PC-9 (cell line): Measurements from ENCODE around the gene GID4. TPM values are rescaled to one million over a fixed set of nuclear protein-coding genes. Genes with fewer than 3 reads are reported as not detected.

Source experiments
- BruUV-seq: library from RNA; stranded (reverse); fragments of 400-500 nt; replicated peaks from 2 replicates; lab custom pipeline; 2021; lab: Mats Ljungman, UMichigan
- CTCF ChIA-PET: fragments of 300-600 bp; sonication (Branson Sonifier 250); formaldehyde crosslinking; loops from one replicate; lab custom pipeline; 2022; ENCODE audit warnings: antibody characterized with exemption; lab: Charles Lee
- POLR2A ChIA-PET: fragments of 300-600 bp; sonication (Branson Sonifier 250); formaldehyde crosslinking; loops from one replicate; lab custom pipeline; 2022; ENCODE audit warnings: antibody characterized with exemption; ENCODE audit not compliant: unreplicated experiment; lab: Charles Lee
- DNase-seq, 2 experiments: peaks; one replicate each; pipeline versions ENCODE4 v3.0.0 to v3.0.0-alpha.2; 2015 to 2022; ENCODE audit warnings: mixed read lengths in 1 of 2
- H2AFZ ChIP-seq: fragments of 200-600 bp; sonication (generic); 2 replicates; pipeline ENCODE4 v1.8.1; 2017; ENCODE audit warnings: antibody characterized with exemption
- H3F3A ChIP-seq: fragments of 200-600 bp; sonication (generic); 2 replicates; pipeline ENCODE4 v1.8.1; 2017; ENCODE audit warnings: antibody characterized with exemption, mild to moderate bottlenecking, low read depth; ENCODE audit not compliant: insufficient read depth
- H3K27ac ChIP-seq: fragments of 200-600 bp; sonication (generic); 2 replicates; pipeline ENCODE4 v1.6.1; 2016; ENCODE audit warnings: mixed run types
- H3K27me3 ChIP-seq: fragments of 200-600 bp; sonication (generic); 2 replicates; pipeline ENCODE4 v1.6.1; 2016; ENCODE audit warnings: low read depth, mixed run types; ENCODE audit not compliant: insufficient read depth
- H3K36me3 ChIP-seq: fragments of 200-600 bp; sonication (generic); 2 replicates; pipeline ENCODE4 v1.6.1; 2016; ENCODE audit warnings: low read depth, mixed run types
- H3K4me1 ChIP-seq: fragments of 200-600 bp; sonication (generic); replicated peaks from 2 replicates; pipeline ENCODE4 v1.6.1; 2016; ENCODE audit warnings: mixed run types; ENCODE audit not compliant: insufficient read depth
- H3K4me2 ChIP-seq: fragments of 200-600 bp; sonication (generic); 2 replicates; pipeline ENCODE4 v1.6.1; 2017; ENCODE audit warnings: mixed run types
- H3K4me3 ChIP-seq: fragments of 200-600 bp; sonication (generic); 2 replicates; pipeline ENCODE4 v1.6.1; 2016; ENCODE audit warnings: mixed run types
- H3K79me2 ChIP-seq: fragments of 200-600 bp; sonication (generic); 2 replicates; pipeline ENCODE4 v1.6.1; 2017; ENCODE audit warnings: low read depth, mixed run types
- H3K9me2 ChIP-seq: fragments of 200-600 bp; sonication (generic); 2 replicates; pipeline ENCODE4 v1.8.1; 2017; ENCODE audit warnings: mild to moderate bottlenecking; ENCODE audit not compliant: insufficient read depth
- H3K9me3 ChIP-seq: fragments of 200-600 bp; sonication (generic); 2 replicates; pipeline ENCODE4 v1.8.1; 2016; ENCODE audit warnings: low read depth; ENCODE audit not compliant: insufficient read depth
- H4K20me1 ChIP-seq: fragments of 200-600 bp; sonication (generic); 2 replicates; pipeline ENCODE4 v1.8.1; 2017; ENCODE audit not compliant: insufficient read depth
- CTCF ChIP-seq: fragments of 200-600 bp; sonication (generic); conservative IDR thresholded peaks from 2 replicates; pipeline ENCODE4 v1.6.1; 2017; ENCODE audit warnings: mixed run types, antibody characterized with exemption, mild to moderate bottlenecking, moderate library complexity
- EZH2 ChIP-seq: fragments of 200-600 bp; sonication (generic); IDR thresholded peaks from 2 replicates; pipeline ENCODE4 v1.8.0; 2017; ENCODE audit warnings: antibody characterized with exemption, low read depth
- intact Hi-C: fragments of 100-400 bp; cut with micrococcal nuclease; formaldehyde crosslinking; loops from one replicate; pipeline ENCODE4 v1.10.0; 2022; ENCODE audit not compliant: unreplicated experiment
- total RNA-seq: library from RNA; stranded (reverse); gene quantifications from 2 replicates; pipeline ENCODE4 v1.2.3, GENCODE V29; 2021

The GID4 gene
- total RNA-seq, 1 experiment from 2014 or later: 19.0 TPM

GRCh38 chr17:18002171-18002570, 37.0 kb upstream of the GID4 start:
- H3K4me2 ChIP-seq: no peak overlapping the region
- H3K9me2 ChIP-seq: no peaks in the 10 kb centered on the region
- H3K4me1 ChIP-seq: peaks cover 28% of the 10 kb centered on the region
- no peak overlapping the region for H2AFZ ChIP-seq
- intact Hi-C loops: no loop called here
- CTCF ChIA-PET: no interaction called here
- H3K27me3 ChIP-seq: no peaks in the 10 kb centered on the region
- DNase-seq: no peak
- no TSS peak for BruUV-seq
- no peaks in the 10 kb centered on the region for H4K20me1 ChIP-seq
- POLR2A ChIA-PET: no interaction called here
- TF ChIP-seq EZH2 (no peak), CTCF (no peak)
- no peak overlapping the region for H3K4me3 ChIP-seq
- no peaks in the 10 kb centered on the region for H3K9me3 ChIP-seq
- no peaks in the 10 kb centered on the region for H3K79me2 ChIP-seq
- no peak overlapping the region for H3K27ac ChIP-seq
- H3F3A ChIP-seq: peaks cover 20% of the 10 kb centered on the region
- no peaks in the 10 kb centered on the region for H3K36me3 ChIP-seq

- ChIA-PET POLR2A (interaction anchor here (0.6 to 0.8 kb wide), 4 partner anchors 9 to 637 kb away, joined by 3 to 16 read pairs (median 6); no protein-coding TSS in a partner anchor), CTCF (interaction anchor here (0.8 kb wide), 1 partner anchor 20 kb away, joined by 5 read pairs; no protein-coding TSS in a partner anchor)
- no TSS peak for BruUV-seq
- no peak overlapping the region for H3K4me2 ChIP-seq
- H2AFZ ChIP-seq: no peak overlapping the region
- DNase-seq: no peak
- no peaks in the 10 kb centered on the region for H3K79me2 ChIP-seq
- TF ChIP-seq EZH2: no peak
- H3K9me2 ChIP-seq: no peaks in the 10 kb centered on the region
- no peaks in the 10 kb centered on the region for H4K20me1 ChIP-seq
- peaks cover 49% of the 10 kb centered on the region for H3K4me1 ChIP-seq
- H3K27me3 ChIP-seq: no peaks in the 10 kb centered on the region
- H3F3A ChIP-seq: peaks cover 36% of the 10 kb centered on the region
- intact Hi-C loops: no loop called here
- H3K9me3 ChIP-seq: no peaks in the 10 kb centered on the region
- no peak overlapping the region for H3K4me3 ChIP-seq
- H3K36me3 ChIP-seq: no peaks in the 10 kb centered on the region
- no peak overlapping the region for H3K27ac ChIP-seq
Measured at GRCh38 chr17:18004345-18004744, 34.9 kb upstream of the GID4 start.

- DNase-seq: no peak
- CTCF ChIA-PET: interaction anchor here (0.8 kb wide), 1 partner anchor 20 kb away, joined by 5 read pairs; no protein-coding TSS in a partner anchor
Measured at GRCh38 chr17:18004884-18005305, 34.3 kb upstream of the GID4 start.

More at GRCh38 chr17:18004884-18005305, 34.3 kb upstream of the GID4 start:
- H3K4me1 ChIP-seq: peaks cover 54% of the 10 kb centered on the region
- no peaks in the 10 kb centered on the region for H3K27me3 ChIP-seq
- H3K79me2 ChIP-seq: no peaks in the 10 kb centered on the region
- intact Hi-C loops: no loop called here
- no peaks in the 10 kb centered on the region for H3K9me2 ChIP-seq
- H3K27ac ChIP-seq: peak overlapping the region; percentile 22; the same call in 1 of the 2 replicates
- POLR2A ChIA-PET: interaction anchor here (0.8 kb wide), 1 partner anchor 9 kb away, joined by 16 read pairs; no protein-coding TSS in a partner anchor
- H3F3A ChIP-seq: peaks cover 39% of the 10 kb centered on the region
- no peaks in the 10 kb centered on the region for H3K9me3 ChIP-seq
- TF ChIP-seq CTCF (peak; percentile 31), EZH2 (no peak)
- H3K4me2 ChIP-seq: peak overlapping the region; percentile 53
- no peaks in the 10 kb centered on the region for H4K20me1 ChIP-seq
- no peak overlapping the region for H3K4me3 ChIP-seq
- no peak overlapping the region for H2AFZ ChIP-seq
- no peaks in the 10 kb centered on the region for H3K36me3 ChIP-seq
- no TSS peak for BruUV-seq
